Fibroblast of skin of abdomen (primary cell): Measurements from ENCODE around the gene CBLN3.

Experiments used
- DNase-seq: peaks from one replicate; pipeline ENCODE4 v3.0.0-alpha.2; 2013

The CBLN3 gene

GRCh38 chr14:24379907-24380730 is 49.3 kb downstream of the CBLN3 start:
- no peak for DNase-seq

- DNase-seq = no peak
Measured at GRCh38 chr14:24378981-24379906, 50.2 kb downstream of the CBLN3 start.

GRCh38 chr14:24378327-24378726 is 51.1 kb downstream of the CBLN3 start:
- DNase-seq = no peak

GRCh38 chr14:24377657-24378056 is 51.8 kb downstream of the CBLN3 start:
- peak; percentile 14 for DNase-seq

GRCh38 chr14:24377126-24377525 is 52.3 kb downstream of the CBLN3 start:
- no peak for DNase-seq
